CD8-positive, alpha-beta memory T cell (primary cell): Measurements from ENCODE around the gene MAML2. TPM values are rescaled to one million over a fixed set of nuclear protein-coding genes. Genes with fewer than 3 reads are reported as not detected.
"Not testable (repeated sequence)": the region's sequence is repeated elsewhere in the genome, so short reads cannot be mapped to it uniquely, and the experiment has no call there.

Source experiments
- CTCF ChIA-PET: fragments of 350-600 bp; sonication (Branson Sonifier 250); formaldehyde crosslinking; loops from one replicate; lab custom pipeline; 2021; ENCODE audit warnings: antibody characterized with exemption; lab: Charles Lee
- POLR2A ChIA-PET: fragments of 350-600 bp; sonication (Branson Sonifier 250); formaldehyde crosslinking; loops from one replicate; lab custom pipeline; 2021; ENCODE audit warnings: antibody characterized with exemption; lab: Charles Lee
- DNase-seq, 5 donors: peaks; one replicate each; pipeline versions ENCODE4 v3.0.0 to v3.0.0-alpha.2; 2020 to 2022; ENCODE audit warnings: mixed read lengths in 1 of 5
- H3K27ac ChIP-seq: one replicate; pipeline ENCODE4 v1.7.0; 2013; ENCODE audit warnings: low read depth, mild to moderate bottlenecking, low read length, moderate library complexity
- H3K27me3 ChIP-seq: 2 replicates; pipeline ENCODE4 v1.7.0; 2013; ENCODE audit warnings: low read length, mild to moderate bottlenecking; ENCODE audit not compliant: insufficient read depth, poor library complexity, severe bottlenecking
- H3K36me3 ChIP-seq: 2 replicates; pipeline ENCODE4 v1.7.0; 2013; ENCODE audit warnings: mild to moderate bottlenecking, low read length, moderate library complexity; ENCODE audit not compliant: insufficient read depth
- H3K4me1 ChIP-seq: 2 replicates; pipeline ENCODE4 v1.7.0; 2013; ENCODE audit warnings: mild to moderate bottlenecking, low read length, moderate library complexity; ENCODE audit not compliant: insufficient read depth
- H3K4me3 ChIP-seq: 2 replicates; pipeline ENCODE4 v1.7.0; 2013; ENCODE audit warnings: mild to moderate bottlenecking, low read length
- H3K9me3 ChIP-seq: 2 replicates; pipeline ENCODE4 v1.7.0; 2013; ENCODE audit warnings: mild to moderate bottlenecking, low read length
- H3K27ac Mint-ChIP-seq, 8 donors: one replicate each; pipeline ENCODE4 v1.8.0; 2020 to 2021; ENCODE audit warnings: mixed read lengths in 8 of 8, mild to moderate bottlenecking in 6 of 8, inconsistent platforms in 3 of 8, moderate library complexity in 3 of 8
- H3K27me3 Mint-ChIP-seq, 2 donors: one replicate each; pipeline ENCODE4 v1.8.0; 2020 to 2021; ENCODE audit warnings: mixed read lengths in 2 of 2, mild to moderate bottlenecking in 1 of 2, moderate library complexity in 1 of 2
- H3K36me3 Mint-ChIP-seq, 3 donors: one replicate each; pipeline ENCODE4 v1.8.0; 2020 to 2021; ENCODE audit warnings: mixed read lengths in 3 of 3, inconsistent platforms in 1 of 3, mild to moderate bottlenecking in 1 of 3
- H3K4me1 Mint-ChIP-seq, 3 donors: one replicate each; pipeline ENCODE4 v1.8.0; 2020 to 2021; ENCODE audit warnings: mixed read lengths in 3 of 3, inconsistent platforms in 1 of 3, mild to moderate bottlenecking in 1 of 3
- H3K4me3 Mint-ChIP-seq, 7 donors: one replicate each; pipeline ENCODE4 v1.8.0; 2020 to 2021; ENCODE audit warnings: mixed read lengths in 7 of 7, mild to moderate bottlenecking in 6 of 7, moderate library complexity in 4 of 7, inconsistent platforms in 2 of 7
- H3K9me3 Mint-ChIP-seq, 5 donors: one replicate each; pipeline ENCODE4 v1.8.0; 2020 to 2022; ENCODE audit warnings: mixed read lengths in 5 of 5, mild to moderate bottlenecking in 3 of 5, moderate library complexity in 2 of 5, inconsistent platforms in 1 of 5
- polyA plus RNA-seq: library from polyadenylated mRNA; unstranded; fragments of 300-500 nt; fragmentation: Illumina TruSeq; gene quantifications from one replicate; pipeline ENCODE4 v1.2.3, GENCODE V29; 2021
- total RNA-seq, 2 experiments: library from RNA; stranded (reverse); gene quantifications; one replicate each; pipeline ENCODE4 v1.2.3, GENCODE V29; 2021

Gene MAML2
- total and polyA plus RNA-seq, 3 experiments from 2014 or later: 11.1 to 15.9 (median 15.6) TPM

- Histone ChIP-seq H3K4me3 (no peak overlapping the region), H3K9me3 (no peaks in the 10 kb centered on the region), H3K27me3 (no peaks in the 10 kb centered on the region), H3K27ac (no peak overlapping the region), H3K4me1 (peaks cover 36% of the 10 kb centered on the region), H3K36me3 (no peaks in the 10 kb centered on the region)
- peak overlapping the region in 6 of 7 donors; percentile 26 to 65 (median 42) for H3K4me3 Mint-ChIP-seq
- DNase-seq: no peak
- CTCF ChIA-PET: interaction anchor here (1.2 to 1.7 kb wide), 3 partner anchors 89 to 155 kb away, joined by 3 to 6 read pairs (median 4); partner anchors contain the start of gene MAML2
- peaks cover 44 to 70% (median 64%) of the 10 kb centered on the region in 3 donors for H3K4me1 Mint-ChIP-seq
- no peaks in the 10 kb centered on the region for H3K27me3 Mint-ChIP-seq
- POLR2A ChIA-PET: no interaction called here
- peaks cover 4 to 8% (median 8%) of the 10 kb centered on the region in 3 donors for H3K36me3 Mint-ChIP-seq
- peak overlapping the region in 7 of 8 donors; percentile 19 to 79 (median 75) for H3K27ac Mint-ChIP-seq
- no peaks in the 10 kb centered on the region for H3K9me3 Mint-ChIP-seq
These were observed 154.6 kb downstream of the MAML2 start for GRCh38 chr11:96188243-96189006.

GRCh38 chr11:96187822-96188221 is 155.2 kb downstream of the MAML2 start:
- ChIA-PET POLR2A (no interaction called here), CTCF (interaction anchor here (1.5 to 1.7 kb wide), 2 partner anchors 90 to 154 kb away, joined by 3 to 4 read pairs; no protein-coding TSS in a partner anchor)
- Mint-ChIP-seq H3K27ac (peak overlapping the region in 3 of 8 donors; percentile 3 to 41 (median 5)), H3K36me3 (peaks cover 4 to 8% (median 8%) of the 10 kb centered on the region in 3 donors), H3K9me3 (no peaks in the 10 kb centered on the region), H3K4me3 (peak overlapping the region in 2 of 7 donors; percentile 22 to 60), H3K27me3 (no peaks in the 10 kb centered on the region), H3K4me1 (peaks cover 41 to 69% (median 58%) of the 10 kb centered on the region in 3 donors)
- H3K4me1 ChIP-seq: peaks cover 33% of the 10 kb centered on the region
- no peaks in the 10 kb centered on the region for H3K27me3 ChIP-seq
- H3K27ac ChIP-seq: no peak overlapping the region
- no peaks in the 10 kb centered on the region for H3K9me3 ChIP-seq
- no peak overlapping the region for H3K4me3 ChIP-seq
- DNase-seq: no peak
- H3K36me3 ChIP-seq: no peaks in the 10 kb centered on the region

GRCh38 chr11:96186806-96187205 is 156.2 kb downstream of the MAML2 start:
- H3K27ac ChIP-seq: no peak overlapping the region
- H3K27me3 ChIP-seq: no peaks in the 10 kb centered on the region
- DNase-seq: no peak
- Mint-ChIP-seq H3K27me3 (no peaks in the 10 kb centered on the region), H3K4me3 (no peak overlapping the region), H3K9me3 (no peaks in the 10 kb centered on the region), H3K4me1 (peaks cover 36 to 64% (median 63%) of the 10 kb centered on the region in 3 donors), H3K36me3 (peaks cover 1 to 8% (median 5%) of the 10 kb centered on the region in 3 donors), H3K27ac (peak overlapping the region in 1 of 8 donors; percentile 31)
- peaks cover 33% of the 10 kb centered on the region for H3K4me1 ChIP-seq
- H3K9me3 ChIP-seq: no peaks in the 10 kb centered on the region
- no peaks in the 10 kb centered on the region for H3K36me3 ChIP-seq
- ChIA-PET CTCF (no interaction called here), POLR2A (no interaction called here)
- H3K4me3 ChIP-seq: no peak overlapping the region

GRCh38 chr11:96185220-96185768 is 157.7 kb downstream of the MAML2 start:
- Histone ChIP-seq H3K4me3 (no peak overlapping the region), H3K4me1 (peaks cover 28% of the 10 kb centered on the region)

GRCh38 chr11:96180937-96181336 is 162.1 kb downstream of the MAML2 start:
- H3K27ac ChIP-seq, POLR2A ChIA-PET, H3K9me3 ChIP-seq, H3K4me3 Mint-ChIP-seq, H3K36me3 ChIP-seq, H3K9me3 Mint-ChIP-seq, H3K27ac Mint-ChIP-seq, H3K4me3 ChIP-seq, H3K27me3 ChIP-seq, DNase-seq, H3K27me3 Mint-ChIP-seq, H3K4me1 ChIP-seq: not testable (repeated sequence)
- H3K4me1 Mint-ChIP-seq: peaks cover 16 to 56% (median 38%) of the 10 kb centered on the region in 3 donors
- H3K36me3 Mint-ChIP-seq: peaks cover 0 to 23% (median 7%) of the 10 kb centered on the region in 3 donors
- CTCF ChIA-PET: interaction anchor here (2.4 kb wide), 1 partner anchor 162 kb away, joined by 7 read pairs; the partner anchor contains the start of gene MAML2

More at GRCh38 chr11:96185220-96185768, 157.7 kb downstream of the MAML2 start:
- Mint-ChIP-seq H3K9me3 (no peaks in the 10 kb centered on the region), H3K4me3 (no peak overlapping the region), H3K27ac (peak overlapping the region in 1 of 8 donors; percentile 49), H3K4me1 (peaks cover 31 to 62% (median 59%) of the 10 kb centered on the region in 3 donors), H3K36me3 (peaks cover 0 to 4% (median 1%) of the 10 kb centered on the region in 3 donors), H3K27me3 (no peaks in the 10 kb centered on the region)
- H3K27me3 ChIP-seq: no peaks in the 10 kb centered on the region
- no peaks in the 10 kb centered on the region for H3K36me3 ChIP-seq
- no peak for DNase-seq
- no peak overlapping the region for H3K27ac ChIP-seq
- CTCF ChIA-PET: interaction anchor here (1.3 kb wide), 1 partner anchor 157 kb away, joined by 3 read pairs; the partner anchor contains the start of gene MAML2
- H3K9me3 ChIP-seq: no peaks in the 10 kb centered on the region
- POLR2A ChIA-PET: no interaction called here

GRCh38 chr11:96180341-96180740 is 162.7 kb downstream of the MAML2 start:
- Histone ChIP-seq H3K4me3 (no peak overlapping the region), H3K4me1 (peaks cover 6% of the 10 kb centered on the region), H3K27ac (no peak overlapping the region), H3K27me3 (no peaks in the 10 kb centered on the region), H3K9me3 (no peaks in the 10 kb centered on the region), H3K36me3 (no peaks in the 10 kb centered on the region)
- Mint-ChIP-seq H3K27me3 (no peaks in the 10 kb centered on the region), H3K27ac (peak overlapping the region in 2 of 8 donors; percentile 29 to 35), H3K9me3 (no peaks in the 10 kb centered on the region), H3K36me3 (peaks cover 0 to 21% (median 7%) of the 10 kb centered on the region in 3 donors), H3K4me3 (no peak overlapping the region), H3K4me1 (peaks cover 16 to 52% (median 35%) of the 10 kb centered on the region in 3 donors)
- CTCF ChIA-PET: no interaction called here
- DNase-seq: no peak
- POLR2A ChIA-PET: no interaction called here

- Mint-ChIP-seq H3K9me3 (no peaks in the 10 kb centered on the region), H3K36me3 (peaks cover 0 to 21% (median 7%) of the 10 kb centered on the region in 3 donors), H3K4me1 (peaks cover 18 to 56% (median 39%) of the 10 kb centered on the region in 3 donors), H3K4me3 (no peak overlapping the region), H3K27ac (peak overlapping the region in 4 of 8 donors; percentile 29 to 74 (median 70)), H3K27me3 (no peaks in the 10 kb centered on the region)
- Histone ChIP-seq H3K4me3 (no peak overlapping the region), H3K36me3 (no peaks in the 10 kb centered on the region), H3K27me3 (no peaks in the 10 kb centered on the region), H3K4me1 (peaks cover 7% of the 10 kb centered on the region), H3K9me3 (no peaks in the 10 kb centered on the region), H3K27ac (no peak overlapping the region)
- ChIA-PET CTCF (no interaction called here), POLR2A (no interaction called here)
- no peak for DNase-seq
These were observed 163.1 kb downstream of the MAML2 start for GRCh38 chr11:96179905-96180304.

GRCh38 chr11:96178887-96179279 is 164.1 kb downstream of the MAML2 start:
- H3K27ac ChIP-seq: no peak overlapping the region
- Mint-ChIP-seq H3K9me3 (no peaks in the 10 kb centered on the region), H3K36me3 (peaks cover 0 to 22% (median 6%) of the 10 kb centered on the region in 3 donors), H3K27me3 (no peaks in the 10 kb centered on the region), H3K4me1 (peaks cover 21 to 60% (median 45%) of the 10 kb centered on the region in 3 donors), H3K4me3 (no peak overlapping the region), H3K27ac (peak overlapping the region in 1 of 8 donors; percentile 72)
- peaks cover 11% of the 10 kb centered on the region for H3K4me1 ChIP-seq
- H3K27me3 ChIP-seq: no peaks in the 10 kb centered on the region
- ChIA-PET CTCF (no interaction called here), POLR2A (interaction anchor here (0.5 kb wide), 1 partner anchor 30 kb away, joined by 5 read pairs; no protein-coding TSS in a partner anchor)
- no peaks in the 10 kb centered on the region for H3K9me3 ChIP-seq
- no peaks in the 10 kb centered on the region for H3K36me3 ChIP-seq
- no peak for DNase-seq
- no peak overlapping the region for H3K4me3 ChIP-seq
